GM18951 (cell line): ENCODE measurements around the gene DHDDS.

Source experiments
- POLR2A ChIP-seq: IDR thresholded peaks from 4 replicates; pipeline ENCODE4 v1.6.1; 2011; ENCODE audit warnings: mild to moderate bottlenecking; ENCODE audit not compliant: insufficient read length, insufficient read depth; ENCODE audit errors: extremely low read depth
- in situ Hi-C: fragments of 300-500 bp; cut with MboI; formaldehyde crosslinking; loops from one replicate; pipeline ENCODE4 v1.12.0; 2022; ENCODE audit warnings: low sequenced_read_pairs, mixed read lengths, inconsistent platforms; ENCODE audit not compliant: unreplicated experiment

Gene DHDDS

DNA sequence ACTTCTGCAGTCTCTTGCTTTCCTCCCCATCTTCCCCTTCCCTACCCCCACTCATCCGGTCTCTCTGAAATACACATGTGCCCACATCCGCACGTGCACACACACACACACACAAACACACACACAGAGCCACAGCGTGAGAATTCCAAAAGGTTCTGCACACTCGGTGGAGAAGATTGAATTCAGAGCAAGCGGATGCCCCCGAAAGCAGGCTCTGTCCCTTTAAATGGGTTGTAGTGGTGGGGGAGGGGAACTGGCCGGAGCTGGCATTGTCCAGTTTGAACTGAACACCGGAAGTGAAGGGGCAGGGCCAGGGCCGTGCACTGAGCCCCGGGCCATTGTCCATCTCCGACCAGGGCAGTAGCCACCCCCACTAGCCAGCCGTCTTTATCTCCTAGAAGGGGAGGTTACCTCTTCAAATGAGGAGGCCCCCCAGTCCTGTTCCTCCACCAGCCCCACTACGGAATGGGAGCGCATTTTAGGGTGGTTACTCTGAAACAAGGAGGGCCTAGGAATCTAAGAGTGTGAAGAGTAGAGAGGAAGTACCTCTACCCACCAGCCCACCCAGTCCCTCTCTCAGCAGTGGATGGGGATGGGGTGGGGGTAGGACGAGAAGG, 22.8 kb upstream of the DHDDS start:
- TF ChIP-seq POLR2A: no peak
- in situ Hi-C loops: no loop called here

DNA sequence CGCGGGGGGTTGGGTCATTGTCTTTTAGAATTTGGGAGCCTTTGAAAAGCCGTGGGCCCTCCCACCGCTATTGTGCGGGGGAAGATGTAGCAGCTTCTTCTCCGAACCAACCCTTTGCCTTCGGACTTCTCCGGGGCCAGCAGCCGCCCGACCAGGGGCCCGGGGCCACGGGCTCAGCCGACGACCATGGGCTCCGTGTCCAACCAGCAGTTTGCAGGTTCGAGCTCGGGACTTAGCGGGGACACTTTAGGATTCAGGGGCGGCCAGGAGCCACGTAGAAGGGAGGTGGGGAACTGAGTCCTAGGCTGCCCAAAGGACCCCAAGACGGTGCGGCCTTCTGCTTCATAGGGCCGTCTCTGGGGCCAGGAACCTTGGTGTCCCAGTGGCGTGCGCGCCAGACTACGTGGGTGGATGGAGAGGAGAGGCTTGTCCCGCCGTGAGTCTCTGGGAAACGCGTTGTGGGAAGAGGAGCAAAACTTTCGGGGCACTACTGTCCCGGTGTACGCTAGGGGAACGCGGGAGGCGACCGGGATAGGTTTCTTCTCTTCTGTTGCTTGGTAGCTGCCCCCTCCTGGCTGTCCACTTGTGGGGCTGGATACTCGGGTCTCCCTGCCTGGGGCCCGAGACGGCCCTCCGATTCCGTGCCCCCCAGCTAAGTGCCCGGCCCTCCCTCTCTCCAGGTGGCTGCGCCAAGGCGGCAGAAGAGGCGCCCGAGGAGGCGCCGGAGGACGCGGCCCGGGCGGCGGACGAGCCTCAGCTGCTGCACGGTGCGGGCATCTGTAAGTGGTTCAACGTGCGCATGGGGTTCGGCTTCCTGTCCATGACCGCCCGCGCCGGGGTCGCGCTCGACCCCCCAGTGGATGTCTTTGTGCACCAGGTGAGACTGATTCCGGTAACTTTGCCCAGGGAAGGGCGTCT, 21.2 kb upstream of the DHDDS start, which contains the start of gene LIN28A:
LIN28A (plus strand) TSS at position 112 of the 918 bp plus-strand sequence; CDS start at position 187, 75 bp downstream.
- in situ Hi-C loops: no loop called here

DNA sequence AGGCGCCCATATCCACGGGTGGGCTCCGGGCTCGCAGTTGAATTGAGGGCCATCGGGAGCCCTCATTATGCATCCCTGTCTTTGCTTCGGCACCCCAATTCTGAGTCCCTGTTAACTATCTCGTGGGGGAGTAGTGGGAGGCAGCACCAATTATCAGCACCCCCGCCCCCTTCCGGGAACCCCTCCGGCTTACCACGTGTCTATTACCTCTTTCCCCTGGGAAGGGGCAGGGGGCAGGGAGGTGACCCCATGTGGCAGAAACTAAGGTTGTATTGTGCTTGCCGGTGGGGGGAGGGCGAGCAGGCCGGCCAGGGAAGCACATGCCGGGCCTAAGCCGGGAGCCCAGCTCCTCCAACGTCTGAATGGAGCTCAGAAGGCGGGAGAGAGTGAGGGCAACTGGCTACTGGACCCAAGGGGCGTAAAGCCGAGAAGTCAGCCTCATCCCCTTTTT, 20.5 kb upstream of the DHDDS start:
- no peak for TF ChIP-seq POLR2A
- in situ Hi-C loops: no loop called here

More for the DNA sequence above, 21.2 kb upstream of the DHDDS start, which contains the start of gene LIN28A:
- no peak for TF ChIP-seq POLR2A

DNA sequence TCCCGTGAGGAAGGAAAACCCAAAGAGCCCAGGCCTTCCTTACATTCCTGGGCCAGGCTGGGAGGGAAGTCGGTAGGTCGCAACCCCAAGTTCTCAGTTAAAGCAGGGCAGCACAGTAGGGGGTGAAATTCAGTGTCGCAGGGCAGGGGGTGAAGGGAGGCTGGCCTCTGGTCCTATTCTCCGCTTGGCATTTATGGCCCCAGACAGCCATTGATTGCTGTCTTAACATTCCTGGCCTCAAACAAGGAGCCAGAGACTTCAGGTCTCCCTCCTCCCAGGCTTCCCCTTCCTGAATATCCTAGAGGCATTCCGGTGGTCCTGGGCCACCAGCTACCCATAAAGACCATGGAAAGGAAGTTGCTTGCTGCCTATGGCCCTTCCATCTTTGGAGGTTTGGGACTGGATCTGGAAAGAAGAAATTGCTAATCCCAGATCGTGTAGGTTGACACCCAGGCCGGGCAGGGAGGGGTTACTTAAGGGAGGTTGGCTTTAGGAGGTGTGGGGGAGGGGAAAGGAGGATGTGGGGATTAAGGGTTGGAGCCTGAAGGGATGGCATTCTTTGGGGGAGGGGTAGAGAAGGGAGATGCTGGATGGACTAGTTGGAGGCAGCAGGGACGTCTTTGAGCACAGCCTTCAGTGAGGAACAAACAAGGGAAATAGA, 19.8 kb upstream of the DHDDS start:
- no peak for TF ChIP-seq POLR2A
- in situ Hi-C loops: no loop called here

DNA sequence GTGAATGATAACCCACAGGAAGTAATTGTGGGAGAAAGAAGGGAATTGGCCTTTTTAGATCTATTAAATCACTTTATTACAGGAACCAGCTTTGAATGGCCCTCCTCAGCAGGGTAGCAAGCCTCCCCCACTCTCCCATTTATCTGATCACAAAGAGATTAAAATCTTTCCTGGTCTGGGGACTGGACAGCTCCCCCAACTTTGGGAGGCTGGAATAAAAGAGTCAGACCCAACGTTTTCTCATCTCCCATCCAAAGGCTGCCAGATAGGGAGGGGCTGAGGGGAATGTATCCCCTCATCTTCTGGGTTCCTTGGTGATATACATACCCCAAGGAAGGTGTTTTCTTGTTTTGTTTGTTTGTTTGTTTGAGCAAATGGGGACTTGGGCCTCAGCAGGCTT, 19.1 kb upstream of the DHDDS start:
- in situ Hi-C loops: no loop called here
- TF ChIP-seq POLR2A: no peak

DNA sequence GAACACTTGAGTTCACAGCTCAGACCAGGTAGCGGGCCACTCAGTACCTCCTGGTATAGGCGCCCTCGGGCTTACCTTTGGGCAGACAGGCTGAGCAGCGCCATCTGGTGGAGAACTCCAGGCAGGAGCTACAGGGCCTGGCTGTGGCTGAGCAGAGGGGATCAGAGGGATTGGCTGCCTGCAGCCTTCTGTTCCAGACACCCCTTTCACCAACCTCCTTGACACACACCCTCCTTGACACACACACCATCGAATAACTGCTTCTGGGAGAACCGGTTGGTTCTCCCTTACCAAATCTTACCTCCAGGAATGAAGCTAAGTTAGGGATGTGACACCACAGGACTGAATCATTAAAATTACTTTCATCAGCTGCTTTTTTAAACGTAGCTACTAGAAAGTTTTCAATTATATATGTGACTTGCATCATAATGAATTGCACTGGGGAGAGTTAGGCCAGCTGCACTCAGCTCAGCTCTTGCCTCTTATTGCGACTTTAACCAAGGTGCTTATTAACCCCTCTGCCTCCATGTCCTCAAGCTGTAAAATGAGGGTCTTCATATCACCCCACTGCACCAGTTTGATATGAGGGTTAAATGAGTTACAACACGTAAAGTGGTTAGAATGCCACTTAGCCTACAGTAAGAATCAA, 14.9 kb upstream of the DHDDS start:
- no peak for TF ChIP-seq POLR2A
- in situ Hi-C loops: no loop called here

DNA sequence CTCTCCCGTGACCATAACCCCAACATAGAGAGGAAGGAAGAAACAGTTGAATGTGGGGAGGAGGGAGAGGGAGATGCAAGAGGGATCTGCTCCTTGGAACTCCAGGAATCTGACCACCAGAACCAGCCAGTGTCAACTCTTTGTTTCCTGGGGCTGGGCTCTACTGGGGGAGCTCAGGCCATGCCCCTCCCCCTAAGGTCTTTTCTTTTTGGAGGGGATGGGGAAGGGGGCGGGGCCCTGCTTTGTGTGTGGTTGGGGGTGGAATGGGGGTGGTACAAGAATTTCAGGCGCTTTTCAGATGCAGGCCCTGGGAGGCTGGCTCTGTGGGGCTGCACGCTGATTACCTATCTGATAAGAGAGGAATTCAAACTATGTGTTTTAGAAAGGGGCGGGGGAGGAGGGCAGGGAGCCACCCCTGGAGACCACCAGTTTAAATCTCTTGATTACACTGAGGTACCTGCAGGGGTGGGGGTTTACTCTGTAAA, 13.2 kb upstream of the DHDDS start:
- in situ Hi-C loops: no loop called here
- no peak for TF ChIP-seq POLR2A

DNA sequence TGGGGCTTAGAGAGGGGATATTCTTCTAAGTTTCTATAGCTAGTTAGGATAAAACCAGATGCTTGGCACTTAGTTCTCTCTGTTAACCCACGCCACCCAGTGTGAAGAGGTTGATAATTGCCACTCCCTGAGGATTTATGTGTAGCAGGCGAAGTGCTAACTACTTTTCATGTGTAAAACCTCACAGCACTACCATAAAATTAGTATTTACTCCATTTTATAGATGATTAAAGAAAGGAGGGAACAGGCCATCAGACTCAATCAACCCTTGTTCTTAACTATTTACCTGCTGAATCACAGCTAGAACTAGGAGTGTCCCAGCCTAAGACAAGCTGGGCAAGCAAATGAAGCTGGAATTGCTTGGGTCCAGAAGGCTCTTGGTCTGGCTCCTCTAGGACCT, 12.6 kb upstream of the DHDDS start:
- no peak for TF ChIP-seq POLR2A
- in situ Hi-C loops: no loop called here

DNA sequence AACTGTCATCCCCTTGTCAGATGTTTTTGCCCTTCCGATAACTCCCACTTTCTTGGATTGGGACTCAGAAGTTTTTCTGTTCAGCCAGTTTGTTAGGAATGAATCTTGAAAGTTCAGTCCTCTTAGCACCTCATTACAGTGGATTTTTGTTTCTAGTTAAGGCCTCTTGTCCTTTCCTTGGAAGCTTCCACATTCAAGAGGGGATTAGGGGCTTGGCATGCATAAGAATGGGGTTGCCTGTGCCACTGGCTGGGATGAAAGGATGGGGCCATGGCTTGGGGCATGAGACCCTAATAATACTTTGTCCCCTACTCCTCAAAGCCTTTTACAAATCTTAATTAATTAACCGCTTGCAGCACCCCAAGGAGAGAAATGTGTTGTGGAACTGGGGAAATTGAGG, 2.4 kb upstream of the DHDDS start:
- in situ Hi-C loops: no loop called here
- no peak for TF ChIP-seq POLR2A

DNA sequence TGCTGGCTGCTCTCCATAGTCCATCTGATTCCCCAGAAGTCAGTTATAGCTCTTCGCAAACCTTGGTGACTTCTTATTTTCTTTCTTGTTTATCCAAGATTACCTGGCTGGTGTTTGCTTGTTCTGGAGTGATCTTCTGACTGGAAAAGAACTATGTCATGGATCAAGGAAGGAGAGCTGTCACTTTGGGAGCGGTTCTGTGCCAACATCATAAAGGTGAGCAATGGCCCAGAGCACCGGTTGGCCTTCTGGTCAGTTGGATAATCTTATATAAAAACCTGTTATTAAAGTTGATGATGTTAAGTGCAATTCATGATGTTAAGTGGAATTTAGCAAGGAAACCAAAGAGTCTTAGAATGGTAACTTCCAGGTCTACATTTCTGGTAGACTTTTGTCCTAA, 672 bp downstream of the DHDDS start:
- in situ Hi-C loops: no loop called here
- TF ChIP-seq POLR2A: no peak

DNA sequence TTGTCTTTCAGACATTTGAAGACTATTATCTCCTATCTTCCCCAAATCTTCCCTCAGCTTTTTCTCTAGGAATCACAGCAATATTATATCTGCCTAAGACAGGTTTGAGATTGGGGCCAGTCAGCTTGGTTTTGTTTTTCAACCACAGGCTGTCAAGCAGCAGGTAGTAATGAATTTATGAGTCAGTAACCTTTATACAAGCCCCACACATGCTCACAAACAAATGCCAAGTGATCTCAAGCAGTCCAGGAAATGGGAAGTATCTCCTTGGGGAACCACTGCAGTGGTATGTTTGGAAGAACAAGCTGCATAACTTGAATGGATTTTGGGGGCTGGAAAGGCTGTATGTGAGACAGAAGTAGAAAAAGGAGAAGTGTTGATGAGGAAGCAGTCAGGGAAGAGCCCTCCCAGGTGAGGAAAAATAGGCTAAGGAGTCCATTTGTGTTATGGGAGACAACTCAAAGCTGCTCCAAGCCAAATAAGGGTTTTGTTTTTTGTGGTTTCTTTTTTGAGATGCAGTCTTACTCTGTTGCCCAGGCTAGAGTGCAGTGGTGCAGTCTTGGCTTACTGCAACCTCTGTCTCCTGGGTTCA, 2.1 kb downstream of the DHDDS start:
- in situ Hi-C loops: no loop called here

DNA sequence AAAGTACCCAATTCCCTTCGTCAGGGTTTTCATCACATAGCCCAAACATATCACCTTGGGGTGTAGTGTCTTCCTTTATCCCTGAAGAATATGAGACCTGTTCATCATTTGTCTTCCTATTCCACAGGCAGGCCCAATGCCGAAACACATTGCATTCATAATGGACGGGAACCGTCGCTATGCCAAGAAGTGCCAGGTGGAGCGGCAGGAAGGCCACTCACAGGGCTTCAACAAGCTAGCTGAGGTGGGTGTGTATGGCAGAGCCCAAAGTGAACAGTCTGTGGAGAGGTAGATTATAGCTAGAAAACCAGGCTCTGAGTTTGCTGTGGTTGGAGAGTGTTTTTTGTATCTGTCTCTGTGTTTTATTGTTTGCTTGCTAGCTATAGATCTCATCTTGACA, 5.9 kb downstream of the DHDDS start:
- in situ Hi-C loops: no loop called here
- TF ChIP-seq POLR2A: no peak

More for the DNA sequence above, 2.1 kb downstream of the DHDDS start:
- TF ChIP-seq POLR2A: no peak

DNA sequence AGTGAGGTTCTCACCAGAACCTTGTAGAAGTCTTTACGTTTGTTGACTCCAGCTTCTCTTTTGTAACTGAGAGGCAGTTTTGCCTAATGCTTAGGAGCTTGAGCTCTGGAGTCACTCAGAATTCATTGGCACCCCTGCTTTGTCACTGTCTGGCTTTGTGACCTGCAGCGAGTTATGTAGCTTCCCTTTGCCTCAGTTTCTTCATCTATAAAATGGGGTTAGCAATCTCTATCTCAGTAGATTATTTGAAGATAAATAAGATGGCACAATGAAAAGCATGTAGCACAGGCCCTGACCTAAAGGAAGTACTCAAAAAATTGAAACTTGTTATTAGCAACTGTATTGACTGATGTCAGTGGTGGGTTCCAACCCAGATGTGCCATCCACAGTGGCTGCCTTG, 8.1 kb downstream of the DHDDS start:
- no peak for TF ChIP-seq POLR2A
- in situ Hi-C loops: no loop called here

DNA sequence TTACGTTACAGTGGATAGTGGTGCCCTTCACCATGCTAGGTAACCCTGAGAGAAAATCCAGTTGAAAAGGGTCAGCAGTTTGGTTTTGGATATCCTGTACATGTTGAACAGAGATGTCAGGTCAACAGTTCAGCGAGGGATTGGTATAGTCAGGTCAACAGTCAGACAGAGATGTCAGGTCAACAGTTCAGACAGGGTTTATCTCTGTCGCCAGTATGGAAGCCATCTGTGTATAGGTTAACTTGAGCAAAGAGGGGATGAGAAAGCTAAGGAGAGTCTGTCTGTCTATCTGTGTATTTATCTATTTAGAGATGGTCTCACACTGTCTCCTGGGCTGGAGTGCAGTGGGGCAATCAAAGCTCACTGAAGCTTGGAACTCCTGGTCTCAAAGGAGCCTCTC, 17.7 kb downstream of the DHDDS start:
- TF ChIP-seq POLR2A: no peak
- in situ Hi-C loops: no loop called here
